IPS-NIHi7 (cell line): ENCODE results near the gene NDN.
"Not testable (repeated sequence)": the region's sequence is repeated elsewhere in the genome, so short reads cannot be mapped to it uniquely, and the experiment has no call there.

Experiments used
- DNase-seq: peaks from one replicate; pipeline ENCODE4 v3.0.0; 2012; ENCODE audit warnings: mixed read lengths; ENCODE audit errors: extremely low spot score

Gene NDN

GRCh38 chr15:23687143-23687470, at the start of gene NDN:
NDN (minus strand) TSS chr15:23687305; CDS start chr15:23687217, 88 bp downstream.
- DNase-seq, result peak; percentile 85

- DNase-seq, result no peak
These were observed 49.0 kb upstream of the NDN start for GRCh38 chr15:23736033-23736673.

GRCh38 chr15:23734862-23735261, 47.8 kb upstream of the NDN start:
- DNase-seq, result no peak

GRCh38 chr15:23713874-23714656, 27.0 kb upstream of the NDN start:
- not testable (repeated sequence) for DNase-seq

GRCh38 chr15:23708332-23708731, 21.2 kb upstream of the NDN start:
- no peak for DNase-seq

- DNase-seq, result no peak
These were observed 8.2 kb upstream of the NDN start for GRCh38 chr15:23695282-23695681.

GRCh38 chr15:23694592-23694991, 7.5 kb upstream of the NDN start:
- no peak for DNase-seq

GRCh38 chr15:23690450-23690852, 3.3 kb upstream of the NDN start:
- peak; percentile 48 for DNase-seq

GRCh38 chr15:23690015-23690414, 2.9 kb upstream of the NDN start:
- DNase-seq, result no peak

- no peak for DNase-seq
These were observed 501 bp downstream of the NDN start for GRCh38 chr15:23686466-23687142.

- no peak for DNase-seq
These were observed 15.6 kb downstream of the NDN start for GRCh38 chr15:23671481-23671880.

GRCh38 chr15:23670970-23671369, 16.1 kb downstream of the NDN start:
- DNase-seq, result no peak

- DNase-seq, result no peak
These were observed 23.9 kb downstream of the NDN start for GRCh38 chr15:23663232-23663631.

GRCh38 chr15:23648920-23649515, 38.1 kb downstream of the NDN start:
- peak; percentile 40 for DNase-seq

GRCh38 chr15:23647421-23648370, 39.4 kb downstream of the NDN start, which contains the start of gene MAGEL2:
MAGEL2 (minus strand) TSS chr15:23647867; CDS start chr15:23647742, 125 bp downstream.
- DNase-seq, result peak; percentile 40

- no peak for DNase-seq
These were observed 40.2 kb downstream of the NDN start for GRCh38 chr15:23647001-23647295.

- DNase-seq, result no peak
These were observed 40.7 kb downstream of the NDN start for GRCh38 chr15:23646165-23647000.

GRCh38 chr15:23645371-23646164, 41.5 kb downstream of the NDN start:
- DNase-seq, result peak; percentile 45

GRCh38 chr15:23644829-23645228, 42.3 kb downstream of the NDN start:
- DNase-seq, result no peak
